Lower lobe of right lung (tissue), 2 donors: ENCODE data around the gene ABCC6. TPM values are rescaled to one million over a fixed set of nuclear protein-coding genes. Genes with fewer than 3 reads are reported as not detected.
A peak's percentile ranks its signal among the peaks of the same experiment; 100 is the strongest.
"Not testable (repeated sequence)": the region's sequence is repeated elsewhere in the genome, so short reads cannot be mapped to it uniquely, and the experiment has no call there.

Experiments used
- ATAC-seq, 2 donors: fragments of 200-7000 bp; cut with Tn5 transposase; one replicate each; pipeline ENCODE4 v1.9.1; 2020 to 2022; ENCODE audit warnings: mild to moderate bottlenecking in 2 of 2, moderate library complexity in 2 of 2
- DNase-seq: peaks from one replicate; pipeline ENCODE4 v3.0.0-alpha.2; 2020
- H3K27ac ChIP-seq: fragments of 200-600 bp; one replicate; pipeline ENCODE4 v1.8.0; 2022
- H3K27me3 ChIP-seq: fragments of 200-600 bp; one replicate; pipeline ENCODE4 v1.8.0; 2022; ENCODE audit warnings: low read depth
- H3K36me3 ChIP-seq: fragments of 200-600 bp; one replicate; pipeline ENCODE4 v1.8.0; 2022; ENCODE audit warnings: mild to moderate bottlenecking
- H3K4me1 ChIP-seq: fragments of 200-600 bp; one replicate; pipeline ENCODE4 v1.8.0; 2022
- H3K4me3 ChIP-seq: fragments of 200-600 bp; one replicate; pipeline ENCODE4 v1.8.0; 2022; ENCODE audit warnings: mild to moderate bottlenecking
- H3K9me3 ChIP-seq: fragments of 200-600 bp; one replicate; pipeline ENCODE4 v1.8.0; 2022
- intact Hi-C: fragments of 100-400 bp; cut with DNase I; formaldehyde crosslinking; loops from one replicate; pipeline ENCODE4 v1.11.0; 2022
- long read RNA-seq: library from polyadenylated mRNA; unstranded; transcript quantifications from one replicate; pipeline ENCODE4 v2.0.0, GENCODE V29; 2021
- total RNA-seq: library from RNA; stranded (reverse); fragmentation: NEBNext Ultra II Directional; extraction: Animal tissue kit (Norgen Biotek cat#: 25700); gene quantifications from one replicate; pipeline ENCODE4 v1.2.1, GENCODE V29; 2021
- donor health status: DM: no; HTN: yes; CAD: no; lungs with severe emphysema.

Gene ABCC6
- 40.5 TPM for total RNA-seq
- long read RNA-seq, full-length matches to known transcripts: 13 of 39 reads
- long read RNA-seq, partial matches to known transcripts: 15 of 39 reads
- long read RNA-seq, other reads (novel, unspliced or antisense): 11 of 39 reads

DNA sequence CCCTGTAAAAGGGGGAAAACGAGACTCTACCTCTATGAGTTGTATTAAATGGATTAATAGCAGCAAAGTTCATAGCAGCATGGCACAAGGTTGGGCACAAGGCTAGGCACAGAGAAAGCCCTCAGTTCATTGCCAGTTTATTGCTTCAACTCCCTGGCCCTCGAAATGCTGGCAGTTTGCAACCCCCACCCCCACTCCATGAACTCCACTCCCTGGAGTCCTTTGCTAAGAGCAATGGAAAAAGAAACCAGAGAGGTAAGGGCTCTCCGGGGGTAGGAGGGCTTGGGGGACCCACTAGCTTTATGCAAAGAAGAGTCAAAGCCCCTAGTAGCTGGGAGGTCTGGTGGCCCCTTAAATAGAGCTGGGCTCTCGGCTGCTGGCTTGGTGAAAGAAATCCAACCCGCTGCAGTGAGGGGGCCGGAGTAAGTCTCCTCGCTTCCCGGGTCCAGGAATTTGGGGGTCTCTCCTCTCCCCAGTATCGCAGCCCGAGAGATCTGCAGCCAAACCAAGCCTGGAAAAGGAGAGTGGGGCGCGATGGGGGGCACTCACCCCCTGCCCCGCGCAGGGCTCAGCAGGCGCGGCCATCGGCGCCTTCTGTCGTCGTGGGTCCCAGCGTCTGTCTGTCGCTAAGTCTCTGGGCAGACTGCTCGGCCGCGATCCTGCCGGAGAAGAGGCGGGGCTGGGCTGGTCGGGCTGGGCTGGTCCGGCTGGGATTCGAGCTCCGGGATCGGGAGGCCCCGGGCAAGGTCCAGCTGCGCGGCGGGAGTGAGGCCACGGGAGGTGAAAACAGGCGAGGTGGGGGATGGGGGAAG is at the start of gene ABCC6:
TSS of gene ABCC6 (minus strand) at position 645 of the 812 bp plus-strand sequence. CDS start at position 585, 60 bp downstream.
- H3K4me3 ChIP-seq: peak within 1 kb of the TSS; percentile 42
- peak; percentile 97 for ATAC-seq
- H3K4me1 ChIP-seq, H3K36me3 ChIP-seq, H3K27ac ChIP-seq, intact Hi-C loops, H3K27me3 ChIP-seq, H3K9me3 ChIP-seq, DNase-seq: not testable (repeated sequence)

DNA sequence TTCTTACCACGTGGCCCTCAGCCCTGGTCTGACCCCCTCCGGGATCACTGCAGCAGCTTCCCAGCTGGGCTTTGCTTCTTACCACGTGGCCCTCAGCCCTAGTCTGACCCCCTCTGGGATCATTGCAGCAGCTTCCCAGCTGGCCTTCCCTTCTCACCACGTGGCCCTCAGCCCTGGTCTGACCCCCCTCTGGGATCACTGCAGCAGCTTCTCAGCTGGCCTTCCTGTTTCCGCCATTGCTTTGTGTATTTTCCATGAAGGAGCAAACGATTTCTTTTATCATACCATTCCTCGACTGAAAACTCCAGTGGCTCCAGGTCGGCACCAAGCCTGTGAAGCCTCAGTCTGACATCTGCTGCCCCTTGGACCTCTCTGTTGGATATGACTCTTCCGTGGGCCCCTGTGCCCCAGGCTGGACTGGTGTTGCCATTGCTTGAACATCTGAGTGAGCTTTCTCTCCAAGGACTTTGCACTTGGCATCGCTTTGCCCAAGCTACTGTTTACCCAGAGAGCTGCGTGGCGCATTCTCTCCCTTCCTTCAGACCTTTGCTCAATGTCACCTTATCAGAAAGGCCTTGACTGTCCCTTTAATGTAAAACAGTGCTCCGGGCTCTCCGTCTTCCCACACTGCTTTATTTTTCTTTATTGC is 49.4 kb upstream of the ABCC6 start:
- ATAC-seq: peak in 1 of 2 donors; percentile 47

DNA sequence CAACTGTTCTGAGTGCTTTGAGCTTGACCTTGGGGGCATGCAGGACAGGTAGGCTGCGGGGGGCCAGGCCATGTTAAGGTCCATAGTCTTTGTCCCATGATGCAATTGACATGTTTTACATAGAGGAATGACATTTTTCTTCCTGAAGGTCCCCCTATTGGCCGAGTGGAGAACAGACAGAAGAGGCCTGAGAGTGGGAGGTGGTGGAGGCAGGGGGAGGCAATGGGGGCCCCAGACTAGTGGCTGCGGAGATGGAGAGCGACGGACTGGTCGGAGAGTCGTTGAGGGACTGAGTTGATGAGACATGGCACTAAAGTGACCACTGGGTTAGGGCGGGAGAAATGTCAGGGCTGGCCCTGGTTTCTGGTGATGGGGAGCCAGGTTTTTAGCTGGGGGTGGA is 48.4 kb upstream of the ABCC6 start:
- H3K36me3 ChIP-seq, ATAC-seq, H3K4me1 ChIP-seq, H3K27me3 ChIP-seq, intact Hi-C loops, H3K4me3 ChIP-seq, H3K27ac ChIP-seq, DNase-seq, H3K9me3 ChIP-seq: not testable (repeated sequence)

More for the DNA sequence above, 49.4 kb upstream of the ABCC6 start:
- DNase-seq, H3K27me3 ChIP-seq, intact Hi-C loops, H3K4me1 ChIP-seq, H3K27ac ChIP-seq, H3K4me3 ChIP-seq, H3K36me3 ChIP-seq, H3K9me3 ChIP-seq: not testable (repeated sequence)

DNA sequence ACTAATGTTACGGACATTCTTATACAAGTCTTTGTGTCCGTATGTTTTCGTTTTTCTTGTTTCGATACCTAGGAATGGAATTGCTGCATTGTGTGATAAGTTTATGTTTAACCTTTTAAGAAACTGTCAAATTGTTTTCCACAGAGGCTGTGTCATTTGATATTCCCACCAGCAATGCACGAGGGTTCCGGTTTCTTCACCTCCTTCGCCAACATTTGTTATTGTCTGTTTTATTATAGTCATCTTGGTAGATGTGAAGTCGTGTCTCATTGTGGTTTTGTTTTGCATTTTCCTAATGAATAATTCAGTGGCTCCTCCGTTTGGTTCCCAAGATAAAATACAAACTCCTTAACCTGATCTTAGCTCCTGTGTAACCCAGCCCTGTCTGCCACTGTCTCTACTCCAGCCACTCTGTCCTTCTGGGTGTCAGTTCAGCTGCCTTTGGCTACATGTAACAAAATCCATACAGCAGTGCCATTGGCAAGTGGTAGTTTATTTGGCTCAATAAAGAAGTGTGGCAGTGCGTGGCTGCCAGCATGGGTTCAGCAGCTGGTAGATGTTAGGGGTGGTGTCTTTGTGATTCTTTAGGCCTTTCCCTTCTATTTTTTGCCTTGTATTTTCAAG is 45.0 kb upstream of the ABCC6 start:
- H3K27me3 ChIP-seq, H3K4me1 ChIP-seq, H3K27ac ChIP-seq, DNase-seq, intact Hi-C loops, H3K36me3 ChIP-seq, ATAC-seq, H3K4me3 ChIP-seq, H3K9me3 ChIP-seq: not testable (repeated sequence)

DNA sequence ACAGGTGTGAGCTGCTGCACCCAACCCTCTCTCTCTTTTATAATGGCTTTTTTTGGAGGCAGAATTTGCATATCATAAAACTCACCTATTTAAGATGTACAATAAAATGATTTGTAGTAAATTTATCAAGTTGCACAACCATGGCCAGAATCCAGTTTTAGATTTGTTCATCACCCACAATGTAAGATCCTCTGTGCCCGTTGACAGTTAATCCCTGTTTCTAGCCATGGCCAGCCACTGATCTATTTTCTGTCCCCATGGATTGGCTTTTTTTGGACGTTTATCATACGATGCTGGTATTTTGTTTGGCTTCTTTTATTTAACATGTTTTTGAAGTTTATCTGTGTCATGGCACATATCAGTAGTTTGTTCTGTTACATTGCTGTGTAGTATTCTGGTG is 44.4 kb upstream of the ABCC6 start:
- H3K4me1 ChIP-seq, H3K36me3 ChIP-seq, H3K4me3 ChIP-seq, DNase-seq, H3K27me3 ChIP-seq, H3K27ac ChIP-seq, H3K9me3 ChIP-seq, intact Hi-C loops, ATAC-seq: not testable (repeated sequence)

DNA sequence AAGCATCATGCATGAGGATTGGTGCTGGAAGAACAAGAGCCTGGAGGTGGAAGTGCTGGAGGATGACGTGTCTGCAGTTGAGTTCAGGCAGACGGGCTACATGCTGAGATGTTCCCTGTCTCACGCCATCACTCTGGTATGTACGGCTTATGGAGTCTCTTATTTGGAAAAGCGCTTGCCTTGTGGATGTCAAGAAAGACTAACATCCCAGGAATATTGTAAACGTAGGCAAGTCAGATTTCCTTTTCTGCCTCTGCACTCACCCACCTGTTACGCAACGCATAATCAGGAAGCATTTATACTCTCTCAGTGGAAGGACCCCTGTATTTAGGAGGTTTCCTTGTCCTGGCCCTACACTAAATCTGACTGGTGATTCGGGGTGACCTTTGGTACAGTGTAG is 41.8 kb upstream of the ABCC6 start:
- H3K4me3 ChIP-seq, H3K27ac ChIP-seq, H3K27me3 ChIP-seq, H3K9me3 ChIP-seq, intact Hi-C loops, DNase-seq, H3K4me1 ChIP-seq, H3K36me3 ChIP-seq, ATAC-seq: not testable (repeated sequence)

DNA sequence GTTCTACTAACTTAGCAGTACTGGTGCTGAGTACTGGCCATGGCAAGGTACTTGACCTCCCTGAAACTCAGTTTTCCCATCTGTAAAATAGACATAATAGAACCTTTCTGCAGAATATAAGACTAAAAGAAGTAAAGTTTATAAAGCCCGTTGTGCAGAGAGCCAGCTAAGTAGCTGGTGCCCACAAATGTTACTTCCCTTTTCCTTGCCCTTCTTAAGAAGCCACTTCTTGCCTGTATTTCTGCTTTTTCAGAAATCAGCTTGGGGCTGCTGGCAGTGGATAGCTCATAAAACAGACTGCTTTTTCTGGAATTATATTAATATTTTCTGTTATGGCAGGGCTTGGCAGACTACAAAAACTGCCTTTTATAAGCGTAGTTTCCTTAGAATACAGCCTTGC is 40.7 kb upstream of the ABCC6 start:
- H3K9me3 ChIP-seq, intact Hi-C loops, H3K27ac ChIP-seq, H3K27me3 ChIP-seq, DNase-seq, H3K4me1 ChIP-seq, H3K4me3 ChIP-seq: not testable (repeated sequence)
- ATAC-seq: peak in 1 of 2 donors; percentile 19
- peaks cover 11% of the 10 kb centered on the region for H3K36me3 ChIP-seq

DNA sequence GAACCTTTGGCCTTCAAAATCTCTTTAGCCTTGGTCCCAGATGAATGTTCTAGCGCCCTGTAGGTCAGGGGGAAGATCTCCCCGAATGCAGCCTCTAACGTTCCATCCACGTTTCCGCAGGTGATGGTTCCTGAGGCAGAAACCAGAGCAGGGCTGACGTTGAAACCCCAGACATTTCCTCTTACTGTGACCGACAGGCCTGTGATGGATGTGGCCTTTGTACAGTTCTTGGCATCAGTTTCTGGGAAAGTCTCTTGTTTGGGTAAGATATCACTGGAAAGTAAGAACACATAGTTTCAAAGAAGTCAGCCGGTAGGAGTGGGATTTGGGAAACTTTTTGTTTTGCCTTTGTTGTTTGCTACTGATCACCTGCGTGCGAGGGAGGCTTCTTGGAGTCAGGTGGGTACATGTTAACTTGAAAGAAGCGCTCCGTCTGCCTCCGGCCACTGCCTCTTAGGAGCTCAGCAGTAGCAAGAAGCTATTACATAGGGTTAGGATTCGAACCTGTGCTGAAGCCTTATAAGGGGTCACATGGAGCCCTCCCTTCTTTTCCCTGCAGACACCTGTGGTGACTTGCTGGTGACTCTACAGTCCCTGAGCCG is 39.8 kb upstream of the ABCC6 start:
- H3K4me3 ChIP-seq, H3K4me1 ChIP-seq, H3K9me3 ChIP-seq, H3K27me3 ChIP-seq, H3K27ac ChIP-seq, intact Hi-C loops: not testable (repeated sequence)
- peaks cover 14% of the 10 kb centered on the region for H3K36me3 ChIP-seq
- DNase-seq: peak; percentile 27
- peak in 1 of 2 donors; percentile 44 for ATAC-seq

DNA sequence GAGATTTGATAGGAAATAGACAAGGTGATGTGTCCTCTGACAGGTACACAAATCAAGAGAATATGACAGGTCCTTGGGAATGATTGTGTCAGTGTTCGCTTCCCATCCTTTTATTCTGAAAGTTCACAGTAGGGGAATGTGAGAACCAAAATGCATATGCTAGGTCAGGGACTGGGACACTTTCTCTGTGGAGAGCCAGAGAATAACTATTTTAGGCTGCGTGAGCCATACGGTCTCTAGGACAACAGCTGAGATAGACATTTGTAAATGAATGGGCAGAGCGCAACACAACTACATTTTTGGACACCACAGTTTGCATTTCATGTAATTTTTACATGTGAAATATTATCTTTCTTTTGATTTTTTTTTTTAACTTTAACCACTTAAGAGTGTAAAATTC is 36.7 kb upstream of the ABCC6 start:
- H3K9me3 ChIP-seq, H3K27me3 ChIP-seq, H3K4me3 ChIP-seq, H3K4me1 ChIP-seq, H3K27ac ChIP-seq, DNase-seq, H3K36me3 ChIP-seq, intact Hi-C loops, ATAC-seq: not testable (repeated sequence)

DNA sequence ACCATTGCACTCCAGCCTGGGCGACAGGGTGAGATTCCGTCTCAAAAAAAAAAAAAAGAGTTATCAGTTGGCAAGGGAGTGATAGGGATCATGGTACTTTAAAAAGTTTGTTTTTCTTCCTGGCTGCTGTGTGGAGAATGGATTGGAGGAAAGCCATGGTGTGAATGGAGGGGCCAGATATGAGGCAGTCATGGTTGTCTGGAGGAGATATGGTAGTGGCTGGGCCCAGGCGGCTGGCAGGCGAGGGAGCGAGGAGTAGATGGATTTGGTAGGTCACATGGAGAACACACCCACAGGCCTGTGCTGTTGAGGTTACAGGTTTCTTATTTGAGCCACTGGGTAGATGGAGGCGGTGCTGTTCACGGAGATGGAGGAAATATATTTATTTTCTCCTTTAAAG is 35.5 kb upstream of the ABCC6 start:
- H3K27me3 ChIP-seq, H3K4me3 ChIP-seq, H3K4me1 ChIP-seq, H3K9me3 ChIP-seq, intact Hi-C loops, H3K27ac ChIP-seq: not testable (repeated sequence)
- peak; percentile 35 for DNase-seq
- H3K36me3 ChIP-seq: peaks cover 17% of the 10 kb centered on the region
- peak in 1 of 2 donors; percentile 40 for ATAC-seq

DNA sequence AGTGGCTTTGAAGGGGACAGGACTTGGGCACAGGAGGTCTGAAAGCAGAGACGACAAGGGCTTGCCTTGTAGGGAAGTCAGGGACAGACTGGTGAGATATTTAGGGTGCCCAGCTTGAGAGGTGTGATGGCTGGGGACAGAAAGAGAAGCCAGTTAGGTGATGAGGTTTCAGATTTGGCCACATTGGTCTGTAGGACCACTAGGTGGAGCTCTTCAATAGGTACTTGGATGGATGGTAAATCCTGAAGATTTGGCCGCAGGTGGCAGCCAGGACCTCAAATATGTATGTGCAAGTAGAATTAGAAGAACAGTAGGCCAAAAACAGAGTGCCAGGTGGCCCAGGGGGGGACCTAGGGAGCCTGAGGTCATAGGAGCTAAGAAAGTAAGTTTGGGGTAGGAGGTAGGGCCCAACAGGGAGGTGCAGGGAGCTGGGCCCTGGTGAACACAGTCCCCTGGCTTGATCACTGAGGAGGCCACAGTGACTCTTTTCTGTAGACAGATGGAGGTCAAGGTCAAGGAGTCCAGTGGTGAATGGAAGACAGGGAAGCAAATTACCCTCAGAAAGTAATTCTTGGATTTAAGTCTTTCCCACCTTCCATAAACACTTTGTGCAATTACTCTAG is 34.1 kb upstream of the ABCC6 start:
- H3K4me3 ChIP-seq, intact Hi-C loops, H3K27me3 ChIP-seq, H3K4me1 ChIP-seq, H3K9me3 ChIP-seq, DNase-seq, H3K27ac ChIP-seq: not testable (repeated sequence)
- peaks cover 17% of the 10 kb centered on the region for H3K36me3 ChIP-seq
- ATAC-seq: peak in 1 of 2 donors; percentile 48

DNA sequence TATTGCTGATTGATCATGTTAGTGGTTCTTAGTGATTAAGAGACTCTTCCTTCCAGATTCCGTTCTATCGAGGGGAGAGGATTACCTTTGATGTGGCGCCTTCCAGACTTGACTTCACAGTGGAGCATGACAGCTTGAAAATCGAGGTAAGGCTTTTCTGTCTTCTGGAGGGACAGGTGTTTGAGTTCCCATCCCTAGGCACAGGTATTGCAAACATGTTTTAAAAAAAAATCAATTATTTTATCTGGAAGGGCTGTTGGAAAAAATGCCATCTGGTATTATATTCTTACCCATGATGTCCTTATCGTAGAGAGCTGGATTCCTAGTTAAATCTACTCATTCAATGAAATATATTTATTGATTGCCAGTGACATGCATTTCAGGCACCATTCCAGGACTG is 29.1 kb upstream of the ABCC6 start:
- DNase-seq, H3K9me3 ChIP-seq, intact Hi-C loops, H3K4me3 ChIP-seq, H3K36me3 ChIP-seq, H3K4me1 ChIP-seq, ATAC-seq, H3K27ac ChIP-seq, H3K27me3 ChIP-seq: not testable (repeated sequence)
